Hepatocyte (in vitro differentiated cells): ENCODE measurements around the gene LRRK1. TPM values are rescaled to one million over a fixed set of nuclear protein-coding genes. Genes with fewer than 3 reads are reported as not detected.

Experiments used
- DNase-seq: peaks from one replicate; pipeline ENCODE4 v3.0.0-alpha.2; 2016; ENCODE audit warnings: low spot score
- H2AFZ ChIP-seq: fragments of 200-600 bp; sonication (generic); 2 replicates; pipeline ENCODE4 v1.6.0; 2016; ENCODE audit warnings: antibody characterized with exemption, mild to moderate bottlenecking
- H3K27ac ChIP-seq: fragments of 200-600 bp; sonication (generic); 2 replicates; pipeline ENCODE4 v1.5.1; 2016; ENCODE audit warnings: mild to moderate bottlenecking
- H3K27me3 ChIP-seq: fragments of 200-600 bp; sonication (generic); 2 replicates; pipeline ENCODE4 v1.6.1; 2016
- H3K36me3 ChIP-seq: fragments of 200-600 bp; sonication (generic); replicated peaks from 2 replicates; pipeline ENCODE4 v1.5.1; 2016; ENCODE audit warnings: low read depth; ENCODE audit not compliant: insufficient read depth
- H3K4me1 ChIP-seq: fragments of 200-600 bp; sonication (generic); 2 replicates; pipeline ENCODE4 v1.5.1; 2016; ENCODE audit warnings: mild to moderate bottlenecking, moderate library complexity; ENCODE audit not compliant: insufficient read depth
- H3K4me2 ChIP-seq: fragments of 200-600 bp; sonication (generic); 2 replicates; pipeline ENCODE4 v1.6.0; 2016
- H3K4me3 ChIP-seq: fragments of 200-600 bp; sonication (generic); 2 replicates; pipeline ENCODE4 v1.5.1; 2016; ENCODE audit warnings: mild to moderate bottlenecking
- H3K79me2 ChIP-seq: fragments of 200-600 bp; sonication (generic); 2 replicates; pipeline ENCODE4 v1.6.0; 2017; ENCODE audit warnings: mild to moderate bottlenecking
- H3K9me2 ChIP-seq: fragments of 200-600 bp; sonication (generic); replicated peaks from 2 replicates; pipeline ENCODE4 v1.6.0; 2017; ENCODE audit warnings: mild to moderate bottlenecking; ENCODE audit not compliant: insufficient read depth
- H3K9me3 ChIP-seq: fragments of 200-600 bp; sonication (generic); 2 replicates; pipeline ENCODE4 v1.5.1; 2016; ENCODE audit warnings: low read depth, mild to moderate bottlenecking
- H4K20me1 ChIP-seq: fragments of 200-600 bp; sonication (generic); 2 replicates; pipeline ENCODE4 v1.6.0; 2016; ENCODE audit warnings: mild to moderate bottlenecking; ENCODE audit not compliant: insufficient read depth, poor library complexity, severe bottlenecking
- CTCF ChIP-seq: fragments of 200-600 bp; sonication (generic); IDR thresholded peaks from 2 replicates; pipeline ENCODE4 v1.5.1; 2016; ENCODE audit warnings: antibody characterized with exemption, mild to moderate bottlenecking; ENCODE audit not compliant: poor library complexity
- EZH2 ChIP-seq: fragments of 200-600 bp; sonication (generic); IDR thresholded peaks from 2 replicates; pipeline ENCODE4 v1.6.1; 2016; ENCODE audit warnings: antibody characterized with exemption, mild to moderate bottlenecking, borderline replicate concordance
- EZH2phosphoT487 ChIP-seq: fragments of 200-600 bp; sonication (generic); IDR thresholded peaks from one replicate; pipeline ENCODE4 v1.6.1; 2018; ENCODE audit warnings: antibody characterized with exemption, mild to moderate bottlenecking, low read depth, moderate library complexity; ENCODE audit not compliant: unreplicated experiment, severe bottlenecking
- WGBS: methylation state at CpG from one replicate; pipeline ENCODE4 v1.1.6; 2016; ENCODE audit warnings: low lambda C conversion rate; ENCODE audit errors: missing lambda C conversion rate; 5-methylcytosine and 5-hydroxymethylcytosine counted together
- polyA plus RNA-seq: library from polyadenylated mRNA; unstranded; fragments of >200 nt; fragmentation: Nextera tagmentation; extraction: Ambion mirVana; gene quantifications from 2 replicates; pipeline ENCODE4 v1.2.1, GENCODE V29; 2016
- total RNA-seq: library from RNA; depleted of rRNA; stranded (reverse); fragments of >200 nt; gene quantifications from 2 replicates; pipeline ENCODE4 v1.2.3, GENCODE V29; 2014

LRRK1 gene
- total and polyA plus RNA-seq, 2 experiments from 2014 or later, result 2.1 TPM

- Histone ChIP-seq H3K36me3 (no peaks in the 10 kb centered on the region), H2AFZ (no peak overlapping the region), H4K20me1 (no peaks in the 10 kb centered on the region), H3K27ac (no peak overlapping the region), H3K79me2 (no peaks in the 10 kb centered on the region), H3K9me2 (no peaks in the 10 kb centered on the region), H3K27me3 (no peaks in the 10 kb centered on the region), H3K4me1 (no peaks in the 10 kb centered on the region), H3K4me2 (no peak overlapping the region), H3K9me3 (no peaks in the 10 kb centered on the region), H3K4me3 (no peak overlapping the region)
- no peak for TF ChIP-seq EZH2phosphoT487
- no peak for TF ChIP-seq CTCF
- no peak for TF ChIP-seq EZH2
- no peak for DNase-seq
- WGBS, result 72% methylated on average over 7 of the region's 7 CpGs
Measured at GRCh38 chr15:100944244-100944895, 25.2 kb downstream of the LRRK1 start.

- no peak for DNase-seq
- Histone ChIP-seq H3K4me3 (no peak overlapping the region), H3K9me3 (no peaks in the 10 kb centered on the region), H3K9me2 (no peaks in the 10 kb centered on the region), H2AFZ (no peak overlapping the region), H3K27me3 (no peaks in the 10 kb centered on the region), H3K79me2 (no peaks in the 10 kb centered on the region), H3K36me3 (no peaks in the 10 kb centered on the region), H3K4me1 (no peaks in the 10 kb centered on the region), H4K20me1 (no peaks in the 10 kb centered on the region), H3K4me2 (no peak overlapping the region), H3K27ac (no peak overlapping the region)
- no peak for TF ChIP-seq EZH2phosphoT487
- no peak for TF ChIP-seq EZH2
- TF ChIP-seq CTCF, result no peak
- WGBS, result 69% methylated on average over 6 of the region's 6 CpGs
Measured at GRCh38 chr15:100944986-100945385, 25.8 kb downstream of the LRRK1 start.

GRCh38 chr15:100947760-100948429 lies 28.7 kb downstream of the LRRK1 start:
- Histone ChIP-seq H2AFZ (no peak overlapping the region), H3K27me3 (no peaks in the 10 kb centered on the region), H3K27ac (no peak overlapping the region), H3K9me3 (no peaks in the 10 kb centered on the region), H3K4me1 (no peaks in the 10 kb centered on the region), H3K9me2 (no peaks in the 10 kb centered on the region), H3K4me3 (no peak overlapping the region), H4K20me1 (no peaks in the 10 kb centered on the region), H3K4me2 (no peak overlapping the region), H3K36me3 (no peaks in the 10 kb centered on the region), H3K79me2 (no peaks in the 10 kb centered on the region)
- DNase-seq, result no peak
- 70% methylated on average over 10 of the region's 10 CpGs for WGBS
- TF ChIP-seq CTCF (no peak), EZH2 (no peak), EZH2phosphoT487 (no peak)
